Measurements from ENCODE around the gene ZRSR2. TPM values are rescaled to one million over a fixed set of nuclear protein-coding genes. Genes with fewer than 3 reads are reported as not detected.

ZRSR2 gene
- total and polyA plus RNA-seq, 10 of the 15 experiments (the other 5 are each of a cell fraction or from before 2014, with no cell fraction given) = 8.8 to 34.1 (median 15.6) TPM

GRCh38 chrX:15855568-15856221 lies 65.4 kb downstream of the ZRSR2 start:
- H3K4me2 ChIP-seq (ENCODE audit: control insufficient read depth, insufficient read depth) = peak overlapping the region; percentile 89
- H4K20me1 ChIP-seq (ENCODE audit: control insufficient read depth, insufficient read depth) = no peaks in the 10 kb centered on the region
- 0 out of 2 replicates have a peak, but pooled peaks cover 3% of the 10 kb centered on the region for H3K4me1 ChIP-seq (ENCODE audit: control insufficient read depth, insufficient read depth, low read length)
- CTCF ChIA-PET = interaction anchor here (0.7 to 1.8 kb wide), 7 partner anchors 27 to 284 kb away, joined by 3 to 8 read pairs (median 3); partner anchors contain the start of gene ZRSR2
- FAIRE-seq (no peak), ATAC-seq (peak; percentile 6; the same call in 2 of the 3 replicates), DNase-seq (ENCODE audit: low read depth, low spot score) (no peak)
- H2AFZ ChIP-seq (ENCODE audit: control insufficient read depth, low read depth, low read length) = peak overlapping the region; percentile 94
- intact Hi-C loops (cut with micrococcal nuclease; ENCODE audit: unreplicated experiment) = loop anchor here (1.0 to 10.0 kb wide), 5 partner anchors 27 to 359 kb away; partner anchors contain the start of gene ZRSR2
- 7% methylated on average over 16 of the region's 16 CpGs for WGBS (ENCODE audit: insufficient coverage, insufficient replicate concordance, low lambda C conversion rate, missing lambda C conversion rate)
- H3K27ac ChIP-seq (ENCODE audit: control insufficient read depth, insufficient read depth) = peak overlapping the region; percentile 90
- RAD21 ChIA-PET (ENCODE audit: unreplicated experiment) = interaction anchor here (0.9 to 3.1 kb wide), 7 partner anchors 10 to 167 kb away, joined by 3 to 20 read pairs (median 3); no protein-coding TSS in a partner anchor
- no TSS peak for BruUV-seq (replicated peaks)
- H3K36me3 ChIP-seq (ENCODE audit: control insufficient read depth in 2 of 2, insufficient read depth in 2 of 2, low read length in 1 of 2) = no peaks in the 10 kb centered on the region
- H3K9me3 ChIP-seq (replicated peaks; ENCODE audit: control insufficient read depth, insufficient read depth, low read length) = no peaks in the 10 kb centered on the region
- SMC1A ChIA-PET (ENCODE audit: uncharacterized antibody, unreplicated experiment) = interaction anchor here (1.0 to 3.0 kb wide), 13 partner anchors 9 to 282 kb away, joined by 3 to 16 read pairs (median 4); no protein-coding TSS in a partner anchor
- peak overlapping the region; percentile 72 for H3K4me3 ChIP-seq
- no peaks in the 10 kb centered on the region for H3K27me3 ChIP-seq (replicated peaks in 1 of 2; ENCODE audit: control insufficient read depth in 2 of 2, insufficient read depth in 2 of 2, low read length in 1 of 2)
- peaks cover 24% of the 10 kb centered on the region for H3K79me2 ChIP-seq (ENCODE audit: control insufficient read depth, insufficient read depth, low read length)
- POLR2A ChIA-PET = interaction anchor here (1.2 to 2.9 kb wide), 4 partner anchors 10 to 65 kb away, joined by 3 to 18 read pairs (median 4); partner anchors contain the start of gene ZRSR2
- in situ Hi-C loops (cut with MboI) = no loop called here
- peak overlapping the region; percentile 86 for H3K9ac ChIP-seq (ENCODE audit: control insufficient read depth, insufficient read depth, low read length)
- TF ChIP-seq RUNX3 (IDR thresholded peaks at IDR 0.05; ENCODE audit: low read length) = peak; percentile 7; the same call in 1 of the 2 replicates
- TF ChIP-seq PAX5 (IDR thresholded peaks at IDR 0.05; ENCODE audit: borderline replicate concordance, low read depth, low read length) = no peak
- TF ChIP-seq ETV6 (conservative IDR thresholded peaks at IDR 0.05 in 1 of 2, IDR thresholded peaks at IDR 0.05 in 1 of 2; ENCODE audit: borderline replicate concordance in 1 of 2, low read depth in 1 of 2) = no peak; a peak in 1 of 4 replicates
- TF ChIP-seq ZBTB40 (IDR thresholded peaks at IDR 0.05; ENCODE audit: borderline replicate concordance) = no peak
- TF ChIP-seq, protein P1, sequence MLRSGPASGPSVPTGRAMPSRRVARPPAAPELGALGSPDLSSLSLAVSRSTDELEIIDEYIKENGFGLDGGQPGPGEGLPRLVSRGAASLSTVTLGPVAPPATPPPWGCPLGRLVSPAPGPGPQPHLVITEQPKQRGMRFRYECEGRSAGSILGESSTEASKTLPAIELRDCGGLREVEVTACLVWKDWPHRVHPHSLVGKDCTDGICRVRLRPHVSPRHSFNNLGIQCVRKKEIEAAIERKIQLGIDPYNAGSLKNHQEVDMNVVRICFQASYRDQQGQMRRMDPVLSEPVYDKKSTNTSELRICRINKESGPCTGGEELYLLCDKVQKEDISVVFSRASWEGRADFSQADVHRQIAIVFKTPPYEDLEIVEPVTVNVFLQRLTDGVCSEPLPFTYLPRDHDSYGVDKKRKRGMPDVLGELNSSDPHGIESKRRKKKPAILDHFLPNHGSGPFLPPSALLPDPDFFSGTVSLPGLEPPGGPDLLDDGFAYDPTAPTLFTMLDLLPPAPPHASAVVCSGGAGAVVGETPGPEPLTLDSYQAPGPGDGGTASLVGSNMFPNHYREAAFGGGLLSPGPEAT (IDR thresholded peaks at IDR 0.05; ENCODE audit: low read depth) = no peak
- no peak for TF ChIP-seq TBL1XR1 (IDR thresholded peaks at IDR 0.05; ENCODE audit: low read depth, low read length)
- TF ChIP-seq SRF (IDR thresholded peaks at IDR 0.05; ENCODE audit: low read depth in 2 of 2, low read length in 2 of 2) = no peak
- TF ChIP-seq JUNB (IDR thresholded peaks at IDR 0.05) = peak; percentile 9; the same call in 1 of the 2 replicates
- no peak for TF ChIP-seq ATF7 (IDR thresholded peaks at IDR 0.05; ENCODE audit: low read depth)
- no peak for TF ChIP-seq RAD21 (IDR thresholded peaks at IDR 0.05; ENCODE audit: insufficient read depth, low read depth, low read length)
- no peak for TF ChIP-seq LARP7 (IDR thresholded peaks at IDR 0.05)
- 0 out of 4 replicates have a peak, but pooled peaks of 1 of the 2 experiments have one; percentile 8 for TF ChIP-seq IKZF2 (IDR thresholded peaks at IDR 0.05)
- no peak for TF ChIP-seq ZNF622 (IDR thresholded peaks at IDR 0.05)
- no peak for TF ChIP-seq NR2C1 (IDR thresholded peaks at IDR 0.05)
- no peak for TF ChIP-seq EP300 (IDR thresholded peaks at IDR 0.05; ENCODE audit: borderline replicate concordance in 1 of 2, control insufficient read depth in 1 of 2, low read depth in 2 of 2, low read length in 2 of 2)
